ENCODE results near the gene FUT1. TPM values are rescaled to one million over a fixed set of nuclear protein-coding genes. Genes with fewer than 3 reads are reported as not detected.
"Not testable (repeated sequence)": the region's sequence is repeated elsewhere in the genome, so short reads cannot be mapped to it uniquely, and the experiment has no call there.

Gene FUT1
- total RNA-seq, 3 donors from 2014 or later: 0.48 to 6.2 (median 3.1) TPM

GRCh38 chr19:48796298-48797083 is 44.0 kb upstream of the FUT1 start:
- H3K4me3 ChIP-seq: no peak overlapping the region
- no peaks in the 10 kb centered on the region for H3K36me3 ChIP-seq
- intact Hi-C loops (cut with DNase I; ENCODE audit: low total_unique reads): loop anchor here (5.0 kb wide), 1 partner anchor 36 kb away; no protein-coding TSS in a partner anchor
- H3K4me1 ChIP-seq: no peaks in the 10 kb centered on the region
- H3K27me3 ChIP-seq: no peaks in the 10 kb centered on the region
- peak overlapping the region; percentile 86 to 91 for H3K27ac ChIP-seq
- no peak for DNase-seq (ENCODE audit: low spot score in 2 of 2)
- no peaks in the 10 kb centered on the region for H3K9me3 ChIP-seq
- no peak for TF ChIP-seq POLR2AphosphoS5 (IDR thresholded peaks at IDR 0.05)
- TF ChIP-seq POLR2A (IDR thresholded peaks at IDR 0.05): no peak
- TF ChIP-seq, protein P1, sequence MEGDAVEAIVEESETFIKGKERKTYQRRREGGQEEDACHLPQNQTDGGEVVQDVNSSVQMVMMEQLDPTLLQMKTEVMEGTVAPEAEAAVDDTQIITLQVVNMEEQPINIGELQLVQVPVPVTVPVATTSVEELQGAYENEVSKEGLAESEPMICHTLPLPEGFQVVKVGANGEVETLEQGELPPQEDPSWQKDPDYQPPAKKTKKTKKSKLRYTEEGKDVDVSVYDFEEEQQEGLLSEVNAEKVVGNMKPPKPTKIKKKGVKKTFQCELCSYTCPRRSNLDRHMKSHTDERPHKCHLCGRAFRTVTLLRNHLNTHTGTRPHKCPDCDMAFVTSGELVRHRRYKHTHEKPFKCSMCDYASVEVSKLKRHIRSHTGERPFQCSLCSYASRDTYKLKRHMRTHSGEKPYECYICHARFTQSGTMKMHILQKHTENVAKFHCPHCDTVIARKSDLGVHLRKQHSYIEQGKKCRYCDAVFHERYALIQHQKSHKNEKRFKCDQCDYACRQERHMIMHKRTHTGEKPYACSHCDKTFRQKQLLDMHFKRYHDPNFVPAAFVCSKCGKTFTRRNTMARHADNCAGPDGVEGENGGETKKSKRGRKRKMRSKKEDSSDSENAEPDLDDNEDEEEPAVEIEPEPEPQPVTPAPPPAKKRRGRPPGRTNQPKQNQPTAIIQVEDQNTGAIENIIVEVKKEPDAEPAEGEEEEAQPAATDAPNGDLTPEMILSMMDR (IDR thresholded peaks at IDR 0.05): no peak

DNA sequence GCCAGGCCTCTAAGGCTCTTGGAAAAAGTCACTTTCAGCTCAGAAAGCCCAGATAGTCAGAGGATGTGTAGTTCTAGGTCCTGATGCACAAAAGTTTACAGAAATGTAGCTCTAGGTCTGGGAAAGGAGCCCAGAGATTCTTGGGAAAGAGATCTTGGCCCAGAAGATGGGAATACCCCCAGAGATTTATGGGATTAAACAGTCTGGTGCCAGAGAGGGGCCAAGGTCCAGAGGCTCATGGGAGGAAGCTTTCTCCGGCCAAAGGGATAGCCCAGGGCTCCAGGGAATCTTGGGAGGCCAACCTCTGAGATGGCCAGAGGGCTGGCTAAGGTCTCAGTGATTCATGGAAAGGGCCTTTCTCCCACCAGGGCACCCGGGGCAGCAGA is 43.2 kb upstream of the FUT1 start:
- DNase-seq (ENCODE audit: low spot score in 2 of 2): no peak
- Histone ChIP-seq H3K27me3 (no peaks in the 10 kb centered on the region), H3K9me3 (no peaks in the 10 kb centered on the region), H3K4me1 (no peaks in the 10 kb centered on the region), H3K36me3 (no peaks in the 10 kb centered on the region), H3K27ac (peak overlapping the region; percentile 86 to 91), H3K4me3 (no peak overlapping the region)
- TF ChIP-seq POLR2AphosphoS5 (IDR thresholded peaks at IDR 0.05): peak in 1 of 3 donors; percentile 3
- TF ChIP-seq POLR2A (IDR thresholded peaks at IDR 0.05): no peak
- intact Hi-C loops (cut with DNase I; ENCODE audit: low total_unique reads): loop anchor here (5.0 kb wide), 1 partner anchor 37 kb away; no protein-coding TSS in a partner anchor

- Histone ChIP-seq H3K27ac (peak overlapping the region; percentile 86 to 91), H3K27me3 (no peaks in the 10 kb centered on the region), H3K36me3 (no peaks in the 10 kb centered on the region), H3K4me1 (no peaks in the 10 kb centered on the region), H3K9me3 (no peaks in the 10 kb centered on the region), H3K4me3 (peak overlapping the region; percentile 39 to 61 (median 49))
- TF ChIP-seq POLR2A (IDR thresholded peaks at IDR 0.05): no peak
- TF ChIP-seq POLR2AphosphoS5 (IDR thresholded peaks at IDR 0.05): peak; percentile 76 to 90 (median 78)
- TF ChIP-seq, protein P1 (IDR thresholded peaks at IDR 0.05): peak; percentile 93 to 99 (median 98)
- intact Hi-C loops (cut with DNase I; ENCODE audit: low total_unique reads): loop anchor here (5.0 kb wide), 1 partner anchor 37 kb away; no protein-coding TSS in a partner anchor
- peak; percentile 88 to 93 for DNase-seq (ENCODE audit: low spot score in 2 of 2)
Observed at GRCh38 chr19:48795055-48795684, 42.7 kb upstream of the FUT1 start.

- H3K27me3 ChIP-seq: no peaks in the 10 kb centered on the region
- intact Hi-C loops (cut with DNase I; ENCODE audit: low total_unique reads): no loop called here
- no peak for TF ChIP-seq POLR2AphosphoS5 (IDR thresholded peaks at IDR 0.05)
- H3K4me1 ChIP-seq: no peaks in the 10 kb centered on the region
- no peaks in the 10 kb centered on the region for H3K36me3 ChIP-seq
- H3K4me3 ChIP-seq: no peak overlapping the region
- no peaks in the 10 kb centered on the region for H3K9me3 ChIP-seq
- no peak for DNase-seq (ENCODE audit: low spot score in 2 of 2)
- peak overlapping the region; percentile 86 to 91 for H3K27ac ChIP-seq
Observed at GRCh38 chr19:48794291-48794690, 41.9 kb upstream of the FUT1 start.

DNA sequence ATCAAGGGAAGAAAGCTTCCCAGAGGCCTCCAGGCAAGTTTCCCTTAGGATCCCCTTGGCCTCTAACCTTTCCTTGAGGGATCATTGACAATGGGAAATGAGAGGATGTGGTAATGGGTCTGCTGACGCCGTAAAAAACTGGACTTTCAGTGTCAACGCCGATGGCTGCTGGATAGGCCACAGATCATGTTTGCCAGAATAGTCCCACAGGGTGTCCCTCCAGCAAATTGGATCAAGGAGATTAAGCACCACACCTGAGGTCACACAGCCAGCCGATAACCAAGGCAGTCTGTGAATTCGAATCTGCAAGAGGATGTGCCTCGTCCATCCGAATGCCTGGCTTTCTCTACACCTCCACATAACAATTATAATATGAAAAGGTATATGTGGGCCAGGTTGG is 40.8 kb upstream of the FUT1 start:
- DNase-seq (ENCODE audit: low spot score in 2 of 2): no peak

GRCh38 chr19:48787331-48787730 is 34.9 kb upstream of the FUT1 start:
- H3K4me3 ChIP-seq; H3K27me3 ChIP-seq; H3K4me1 ChIP-seq; H3K36me3 ChIP-seq; intact Hi-C loops (cut with DNase I; ENCODE audit: low total_unique reads); H3K9me3 ChIP-seq: not testable (repeated sequence)
- peak overlapping the region in 1 of 2 donors; percentile 55 for H3K27ac ChIP-seq
- peak in 1 of 2 donors; percentile 50 for DNase-seq (ENCODE audit: low spot score in 2 of 2)

More for the DNA sequence above, 40.8 kb upstream of the FUT1 start:
- TF ChIP-seq POLR2AphosphoS5 (IDR thresholded peaks at IDR 0.05) (no peak), POLR2A (IDR thresholded peaks at IDR 0.05) (no peak)
- TF ChIP-seq, protein P1 (IDR thresholded peaks at IDR 0.05): no peak
- H3K4me3 ChIP-seq: no peak overlapping the region
- intact Hi-C loops (cut with DNase I; ENCODE audit: low total_unique reads): no loop called here
- H3K27ac ChIP-seq: no peak overlapping the region
- no peaks in the 10 kb centered on the region for H3K9me3 ChIP-seq
- H3K27me3 ChIP-seq: no peaks in the 10 kb centered on the region
- no peaks in the 10 kb centered on the region for H3K4me1 ChIP-seq
- H3K36me3 ChIP-seq: no peaks in the 10 kb centered on the region

DNA sequence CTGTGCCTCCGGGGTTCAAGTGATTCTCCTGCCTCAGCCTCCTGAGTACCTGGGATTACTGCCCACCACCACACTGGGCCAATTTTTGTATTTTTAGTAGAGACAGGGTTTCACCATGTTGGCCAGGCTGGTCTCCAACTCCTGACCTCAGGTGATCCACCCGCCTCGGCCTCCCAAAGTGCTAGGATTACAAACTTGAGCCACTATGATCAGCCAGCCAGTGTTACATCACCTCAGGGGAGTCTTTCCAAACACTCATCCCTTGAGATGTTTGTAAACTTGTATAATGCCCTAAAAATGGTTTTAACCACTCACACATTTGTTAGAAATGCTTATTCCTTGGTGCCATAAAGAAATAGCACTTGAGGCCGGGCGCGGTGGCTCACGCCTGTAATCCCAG is 34.0 kb upstream of the FUT1 start:
- H3K27ac ChIP-seq; intact Hi-C loops (cut with DNase I; ENCODE audit: low total_unique reads); DNase-seq (ENCODE audit: low spot score in 2 of 2): not testable (repeated sequence)

More for the DNA sequence above, 34.0 kb upstream of the FUT1 start:
- not testable (repeated sequence) for H3K36me3 ChIP-seq, H3K27me3 ChIP-seq, H3K4me1 ChIP-seq, H3K9me3 ChIP-seq, H3K4me3 ChIP-seq

All from breast epithelium (tissue), 4 donors.